Parathyroid adenoma (tissue), 2 donors: Measurements from ENCODE around the gene TRIM29.

ENCODE experiments used
- H2AFZ ChIP-seq: fragments of 300-600 bp; sonication (generic); one replicate; pipeline ENCODE4 v1.7.0; 2017; ENCODE audit warnings: antibody characterized with exemption, mild to moderate bottlenecking
- H3K27ac ChIP-seq: fragments of 300-600 bp; sonication (generic); one replicate; pipeline ENCODE4 v1.7.0; 2017
- H3K27me3 ChIP-seq: fragments of 300-600 bp; sonication (generic); one replicate; pipeline ENCODE4 v1.7.0; 2017; ENCODE audit warnings: low read length; ENCODE audit not compliant: control insufficient read depth, insufficient read depth
- H3K36me3 ChIP-seq: fragments of 300-600 bp; sonication (generic); one replicate; pipeline ENCODE4 v1.7.0; 2017; ENCODE audit warnings: low read length; ENCODE audit not compliant: control insufficient read depth, insufficient read depth
- H3K4me1 ChIP-seq: fragments of 300-600 bp; sonication (generic); one replicate; pipeline ENCODE4 v1.7.0; 2017; ENCODE audit warnings: control low read depth
- H3K4me2 ChIP-seq: fragments of 300-600 bp; sonication (generic); one replicate; pipeline ENCODE4 v1.7.0; 2017; ENCODE audit warnings: low read length
- H3K4me3 ChIP-seq: fragments of 300-600 bp; sonication (generic); one replicate; pipeline ENCODE4 v1.7.0; 2017; ENCODE audit warnings: low read depth, low read length
- H3K79me2 ChIP-seq: fragments of 300-600 bp; sonication (generic); one replicate; pipeline ENCODE4 v1.7.0; 2017; ENCODE audit warnings: control low read depth
- H3K9ac ChIP-seq: fragments of 300-600 bp; sonication (generic); one replicate; pipeline ENCODE4 v1.7.0; 2017; ENCODE audit warnings: mild to moderate bottlenecking
- H3K9me3 ChIP-seq: fragments of 300-600 bp; sonication (generic); one replicate; pipeline ENCODE4 v1.7.0; 2017; ENCODE audit warnings: low read length; ENCODE audit not compliant: control insufficient read depth
- CTCF ChIP-seq: fragments of 300-600 bp; sonication (generic); IDR thresholded peaks from one replicate; pipeline ENCODE4 v1.7.0; 2017; ENCODE audit warnings: antibody characterized with exemption, mild to moderate bottlenecking
- donor health status: primary hyperparathyroidism.

Gene TRIM29

DNA sequence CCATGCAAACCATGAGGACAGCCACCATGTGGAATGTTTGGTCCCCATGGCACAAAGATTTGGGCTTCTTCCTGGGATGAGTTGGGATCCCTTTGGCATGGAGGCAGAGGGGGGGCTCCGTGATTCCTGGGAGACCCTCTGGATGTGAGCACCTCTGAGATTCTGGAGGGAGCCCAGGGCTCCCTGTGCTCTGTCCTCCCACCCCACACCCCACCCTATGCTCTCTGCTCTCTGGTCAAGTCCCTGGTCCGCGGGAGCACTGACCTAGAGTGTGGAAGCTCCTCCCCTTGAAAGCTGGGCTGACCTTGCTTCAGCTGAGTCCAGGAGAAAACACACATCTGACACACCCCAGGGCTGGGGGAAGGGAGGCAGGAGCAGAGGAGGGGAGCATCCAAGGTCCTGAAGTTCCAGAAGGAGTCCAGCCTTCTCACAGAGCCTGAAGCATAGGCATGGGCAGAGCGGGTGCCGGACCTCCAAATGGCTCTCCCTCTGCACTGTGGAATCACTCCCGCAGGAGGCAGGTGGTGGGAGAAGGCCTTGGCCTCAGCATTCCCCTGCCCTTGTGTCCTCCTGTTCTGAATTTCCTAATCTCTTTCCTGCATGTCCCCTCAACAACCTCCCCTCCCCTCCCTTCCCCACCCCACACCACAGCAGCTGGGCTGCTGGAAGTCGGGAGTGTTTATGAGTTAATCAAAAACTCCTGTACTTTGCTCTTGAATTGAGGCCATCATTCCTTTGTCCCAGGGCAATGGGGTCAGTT, 47.2 kb upstream of the TRIM29 start:
- no peak overlapping the region for H2AFZ ChIP-seq
- no peak overlapping the region for H3K4me3 ChIP-seq
- no peak for TF ChIP-seq CTCF
- H3K27me3 ChIP-seq = no peaks in the 10 kb centered on the region
- peak overlapping the region; percentile 19 for H3K27ac ChIP-seq
- peaks cover 5% of the 10 kb centered on the region for H3K4me1 ChIP-seq
- no peaks in the 10 kb centered on the region for H3K9me3 ChIP-seq
- no peaks in the 10 kb centered on the region for H3K79me2 ChIP-seq
- no peak overlapping the region for H3K4me2 ChIP-seq
- no peaks in the 10 kb centered on the region for H3K36me3 ChIP-seq
- no peak overlapping the region for H3K9ac ChIP-seq

DNA sequence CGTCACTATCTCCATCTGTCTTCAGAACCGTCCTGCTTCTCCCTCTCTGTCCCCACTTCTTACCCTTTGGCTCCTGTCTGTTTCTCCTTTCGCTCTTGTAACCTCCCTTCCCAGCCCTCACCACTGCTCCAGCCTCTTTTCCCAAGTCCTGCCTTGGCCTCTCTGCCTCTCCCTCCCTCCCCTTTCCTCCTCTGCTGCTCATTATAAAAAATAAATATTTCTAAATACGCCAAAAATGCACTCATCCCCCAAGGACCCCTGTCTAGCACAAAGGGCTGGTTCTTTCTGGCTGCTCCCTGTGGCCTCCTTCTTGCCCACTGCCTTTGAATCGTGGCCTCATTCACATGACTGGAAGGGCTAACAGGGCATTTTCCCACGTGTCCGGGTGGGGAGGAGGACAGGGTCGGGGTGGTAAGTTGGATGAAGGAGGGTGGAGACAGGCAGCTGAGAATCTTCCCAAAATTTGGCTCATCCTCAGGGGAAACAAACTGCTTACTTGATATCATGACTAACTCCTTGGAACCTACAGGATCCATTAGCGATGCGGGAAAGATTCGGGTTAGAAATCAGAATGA, 46.5 kb upstream of the TRIM29 start:
- Histone ChIP-seq H3K79me2 (no peaks in the 10 kb centered on the region), H3K27ac (peak overlapping the region; percentile 19), H3K4me2 (no peak overlapping the region), H3K4me3 (no peak overlapping the region), H2AFZ (no peak overlapping the region), H3K9me3 (no peaks in the 10 kb centered on the region), H3K4me1 (peaks cover 5% of the 10 kb centered on the region), H3K27me3 (no peaks in the 10 kb centered on the region), H3K9ac (no peak overlapping the region), H3K36me3 (no peaks in the 10 kb centered on the region)
- TF ChIP-seq CTCF = no peak

GRCh38 chr11:120183701-120184141, 45.8 kb upstream of the TRIM29 start:
- no peak overlapping the region for H3K27ac ChIP-seq
- H3K9ac ChIP-seq = no peak overlapping the region
- no peak overlapping the region for H3K4me3 ChIP-seq
- peaks cover 5% of the 10 kb centered on the region for H3K4me1 ChIP-seq
- TF ChIP-seq CTCF = no peak
- H2AFZ ChIP-seq = no peak overlapping the region
- H3K79me2 ChIP-seq = no peaks in the 10 kb centered on the region
- no peaks in the 10 kb centered on the region for H3K27me3 ChIP-seq
- no peaks in the 10 kb centered on the region for H3K9me3 ChIP-seq
- no peaks in the 10 kb centered on the region for H3K36me3 ChIP-seq
- no peak overlapping the region for H3K4me2 ChIP-seq

- H3K27me3 ChIP-seq = no peaks in the 10 kb centered on the region
- H3K9ac ChIP-seq = no peak overlapping the region
- H3K9me3 ChIP-seq = no peaks in the 10 kb centered on the region
- H3K4me3 ChIP-seq = no peak overlapping the region
- no peaks in the 10 kb centered on the region for H3K79me2 ChIP-seq
- no peak overlapping the region for H3K4me2 ChIP-seq
- H3K4me1 ChIP-seq = peaks cover 5% of the 10 kb centered on the region
- no peaks in the 10 kb centered on the region for H3K36me3 ChIP-seq
- TF ChIP-seq CTCF = peak; percentile 12
- no peak overlapping the region for H3K27ac ChIP-seq
- H2AFZ ChIP-seq = no peak overlapping the region
These were observed 45.0 kb upstream of the TRIM29 start for GRCh38 chr11:120182790-120183491.
